ENCODE results near the gene NAGK. TPM values are rescaled to one million over a fixed set of nuclear protein-coding genes. Genes with fewer than 3 reads are reported as not detected.

The NAGK gene
- total and polyA plus RNA-seq, 2 donors (not counting 3 experiments of a cell fraction or from before 2014, with no cell fraction given) = 130 to 184 TPM

DNA sequence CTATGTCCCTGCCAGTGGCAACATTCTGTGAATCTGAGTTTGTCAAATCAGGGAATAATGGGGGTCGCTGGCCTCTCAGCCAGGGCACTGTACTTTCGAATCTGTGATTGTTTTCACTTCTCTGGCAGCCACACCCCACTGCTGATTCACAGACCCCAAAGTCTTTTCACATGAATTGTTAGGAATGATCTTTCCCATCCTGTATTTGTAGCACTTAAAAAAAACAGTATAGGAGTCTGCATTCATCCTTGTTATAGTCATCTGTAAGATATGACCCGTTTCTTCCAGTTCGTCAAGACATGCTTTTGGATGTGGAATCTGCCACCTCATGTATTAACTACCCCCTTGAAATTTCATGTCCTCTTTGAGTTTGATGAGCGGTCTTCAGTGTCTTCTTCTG is 928 bp downstream of the NAGK start:
- Histone ChIP-seq H3K4me1 (ENCODE audit: control insufficient read depth, extremely low read depth, insufficient read depth, low read length) (peaks cover 27% of the 10 kb centered on the region), H3K36me3 (ENCODE audit: control insufficient read depth in 2 of 2, extremely low read depth in 1 of 2, insufficient read depth in 2 of 2, low read length in 2 of 2) (peaks cover 3 to 14% of the 10 kb centered on the region in 2 experiments), H3K4me3 (replicated peaks in 1 of 3; ENCODE audit: insufficient read depth in 1 of 3, low read depth in 1 of 3, low read length in 3 of 3) (peak overlapping the region; percentile 67 to 77 (median 72)), H3K27me3 (ENCODE audit: control insufficient read depth in 2 of 2, insufficient read depth in 2 of 2, low read length in 2 of 2) (peaks cover 0 to under 1% of the 10 kb centered on the region in 2 experiments), H3K9ac (replicated peaks; ENCODE audit: extremely low read depth, insufficient read depth, low read length) (peak overlapping the region; percentile 79), H2AFZ (ENCODE audit: low read depth, low read length) (peak overlapping the region; percentile 85), H3K27ac (ENCODE audit: insufficient read depth, low read depth, low read length) (no peak overlapping the region), H3K4me2 (ENCODE audit: insufficient read depth, low read length) (peak overlapping the region; percentile 70), H3K79me2 (ENCODE audit: control insufficient read depth, insufficient read depth, low read length) (peaks cover 27% of the 10 kb centered on the region), H3K9me3 (replicated peaks; ENCODE audit: control insufficient read depth, insufficient read depth, low read length) (no peaks in the 10 kb centered on the region), H3K9me1 (replicated peaks; ENCODE audit: control insufficient read depth, extremely low read depth, insufficient read depth, low read length) (no peaks in the 10 kb centered on the region), H4K20me1 (replicated peaks; ENCODE audit: control insufficient read depth, extremely low read depth, insufficient read depth, low read length) (no peaks in the 10 kb centered on the region)
- POLR2A ChIA-PET = interaction anchor here (1.4 kb wide), 1 partner anchor 12 kb away, joined by 3 read pairs; no protein-coding TSS in a partner anchor
- FAIRE-seq (peak; percentile 78), DNase-seq (ENCODE audit: low read depth, low spot score) (peak; percentile 38)
- dilution Hi-C loops (cut with MboI; ENCODE audit: extremely low pct_ligation_motif_present, low sequenced_read_pairs) = no loop called here
- TSS peak; percentile 49 for BruUV-seq (replicated peaks)
- CTCF ChIA-PET = interaction anchor here (1.4 to 3.7 kb wide), 3 partner anchors 32 to 85 kb away, joined by 5 to 23 read pairs (median 9); no protein-coding TSS in a partner anchor
- intact Hi-C loops (cut with micrococcal nuclease) = loop anchor here (2.0 to 5.0 kb wide), 3 partner anchors 61 to 812 kb away; partner anchors contain the start of genes MCEE, MPHOSPH10, PAIP2B and PCYOX1
- no peak for TF ChIP-seq POLR2AphosphoS5 (IDR thresholded peaks at IDR 0.05; ENCODE audit: insufficient read depth, low read depth, low read length)
- TF ChIP-seq, protein P1, sequence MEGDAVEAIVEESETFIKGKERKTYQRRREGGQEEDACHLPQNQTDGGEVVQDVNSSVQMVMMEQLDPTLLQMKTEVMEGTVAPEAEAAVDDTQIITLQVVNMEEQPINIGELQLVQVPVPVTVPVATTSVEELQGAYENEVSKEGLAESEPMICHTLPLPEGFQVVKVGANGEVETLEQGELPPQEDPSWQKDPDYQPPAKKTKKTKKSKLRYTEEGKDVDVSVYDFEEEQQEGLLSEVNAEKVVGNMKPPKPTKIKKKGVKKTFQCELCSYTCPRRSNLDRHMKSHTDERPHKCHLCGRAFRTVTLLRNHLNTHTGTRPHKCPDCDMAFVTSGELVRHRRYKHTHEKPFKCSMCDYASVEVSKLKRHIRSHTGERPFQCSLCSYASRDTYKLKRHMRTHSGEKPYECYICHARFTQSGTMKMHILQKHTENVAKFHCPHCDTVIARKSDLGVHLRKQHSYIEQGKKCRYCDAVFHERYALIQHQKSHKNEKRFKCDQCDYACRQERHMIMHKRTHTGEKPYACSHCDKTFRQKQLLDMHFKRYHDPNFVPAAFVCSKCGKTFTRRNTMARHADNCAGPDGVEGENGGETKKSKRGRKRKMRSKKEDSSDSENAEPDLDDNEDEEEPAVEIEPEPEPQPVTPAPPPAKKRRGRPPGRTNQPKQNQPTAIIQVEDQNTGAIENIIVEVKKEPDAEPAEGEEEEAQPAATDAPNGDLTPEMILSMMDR (IDR thresholded peaks at IDR 0.05; ENCODE audit: extremely low read depth in 1 of 2, insufficient read depth in 1 of 2, low read depth in 1 of 2, low read length in 2 of 2) = no peak
- TF ChIP-seq FOS (IDR thresholded peaks at IDR 0.05; ENCODE audit: borderline replicate concordance, insufficient read depth, low read length) = no peak
- no peak for TF ChIP-seq MYC (IDR thresholded peaks at IDR 0.05; ENCODE audit: low read depth, low read length)
- no peak for TF ChIP-seq JUN (IDR thresholded peaks at IDR 0.05; ENCODE audit: borderline replicate concordance, insufficient read depth, insufficient read length, low read depth)
- TF ChIP-seq, protein P2, sequence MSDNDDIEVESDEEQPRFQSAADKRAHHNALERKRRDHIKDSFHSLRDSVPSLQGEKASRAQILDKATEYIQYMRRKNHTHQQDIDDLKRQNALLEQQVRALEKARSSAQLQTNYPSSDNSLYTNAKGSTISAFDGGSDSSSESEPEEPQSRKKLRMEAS (IDR thresholded peaks at IDR 0.05; ENCODE audit: insufficient read depth, insufficient read length) = no peak
